Measurements from ENCODE around the gene SEMA3C.

SEMA3C gene

GRCh38 chr7:80809545-80809944 lies 109.3 kb downstream of the SEMA3C start:
- no peak for ATAC-seq
- Mint-ChIP-seq H3K36me3 (no peaks in the 10 kb centered on the region), H3K27me3 (no peaks in the 10 kb centered on the region), H3K4me1 (no peaks in the 10 kb centered on the region), H3K9me3 (peaks cover 8% of the 10 kb centered on the region), H3K4me3 (no peak overlapping the region), H3K27ac (no peak overlapping the region)

- no peak for ATAC-seq
- Mint-ChIP-seq H3K27me3 (no peaks in the 10 kb centered on the region), H3K9me3 (peaks cover 5% of the 10 kb centered on the region), H3K4me3 (no peak overlapping the region), H3K4me1 (no peaks in the 10 kb centered on the region), H3K36me3 (no peaks in the 10 kb centered on the region), H3K27ac (no peak overlapping the region)
Measured at GRCh38 chr7:80807166-80807900, 111.5 kb downstream of the SEMA3C start.

- Mint-ChIP-seq H3K27ac (no peak overlapping the region), H3K4me3 (no peak overlapping the region), H3K27me3 (no peaks in the 10 kb centered on the region), H3K36me3 (no peaks in the 10 kb centered on the region), H3K9me3 (peaks cover 5% of the 10 kb centered on the region), H3K4me1 (no peaks in the 10 kb centered on the region)
- no peak for ATAC-seq
Measured at GRCh38 chr7:80806663-80807062, 112.2 kb downstream of the SEMA3C start.

- ATAC-seq: no peak
- H3K4me1 Mint-ChIP-seq: no peaks in the 10 kb centered on the region
- H3K27ac Mint-ChIP-seq: no peak overlapping the region
- H3K9me3 Mint-ChIP-seq: peaks cover 2% of the 10 kb centered on the region
- no peaks in the 10 kb centered on the region for H3K36me3 Mint-ChIP-seq
- no peak overlapping the region for H3K4me3 Mint-ChIP-seq
- H3K27me3 Mint-ChIP-seq: no peaks in the 10 kb centered on the region
Measured at GRCh38 chr7:80804589-80804988, 114.3 kb downstream of the SEMA3C start.

GRCh38 chr7:80802527-80802926 lies 116.3 kb downstream of the SEMA3C start:
- Mint-ChIP-seq H3K27ac (no peak overlapping the region), H3K36me3 (no peaks in the 10 kb centered on the region), H3K27me3 (no peaks in the 10 kb centered on the region), H3K9me3 (no peaks in the 10 kb centered on the region), H3K4me1 (no peaks in the 10 kb centered on the region), H3K4me3 (no peak overlapping the region)
- no peak for ATAC-seq

- no peaks in the 10 kb centered on the region for H3K27me3 Mint-ChIP-seq
- H3K4me3 Mint-ChIP-seq: no peak overlapping the region
- no peaks in the 10 kb centered on the region for H3K9me3 Mint-ChIP-seq
- no peak overlapping the region for H3K27ac Mint-ChIP-seq
- no peaks in the 10 kb centered on the region for H3K4me1 Mint-ChIP-seq
- H3K36me3 Mint-ChIP-seq: no peaks in the 10 kb centered on the region
- ATAC-seq: no peak
Measured at GRCh38 chr7:80794631-80795573, 123.9 kb downstream of the SEMA3C start.

GRCh38 chr7:80791509-80791929 lies 127.3 kb downstream of the SEMA3C start:
- no peaks in the 10 kb centered on the region for H3K4me1 Mint-ChIP-seq
- no peak overlapping the region for H3K27ac Mint-ChIP-seq
- no peaks in the 10 kb centered on the region for H3K36me3 Mint-ChIP-seq
- no peak for ATAC-seq
- no peaks in the 10 kb centered on the region for H3K27me3 Mint-ChIP-seq
- H3K9me3 Mint-ChIP-seq: peaks cover 4% of the 10 kb centered on the region
- no peak overlapping the region for H3K4me3 Mint-ChIP-seq

- no peak overlapping the region for H3K4me3 Mint-ChIP-seq
- no peak for ATAC-seq
- H3K27ac Mint-ChIP-seq: no peak overlapping the region
- H3K27me3 Mint-ChIP-seq: no peaks in the 10 kb centered on the region
- H3K36me3 Mint-ChIP-seq: no peaks in the 10 kb centered on the region
- peaks cover 4% of the 10 kb centered on the region for H3K9me3 Mint-ChIP-seq
- no peaks in the 10 kb centered on the region for H3K4me1 Mint-ChIP-seq
Measured at GRCh38 chr7:80790877-80791276, 128.0 kb downstream of the SEMA3C start.

- no peak overlapping the region for H3K4me3 Mint-ChIP-seq
- no peak for ATAC-seq
Measured at GRCh38 chr7:80787721-80788120, 131.1 kb downstream of the SEMA3C start.

GRCh38 chr7:80785961-80786536 lies 132.8 kb downstream of the SEMA3C start:
- H3K4me1 Mint-ChIP-seq: no peaks in the 10 kb centered on the region
- H3K4me3 Mint-ChIP-seq: no peak overlapping the region
- ATAC-seq: no peak
- peaks cover 4% of the 10 kb centered on the region for H3K9me3 Mint-ChIP-seq
- H3K27me3 Mint-ChIP-seq: no peaks in the 10 kb centered on the region
- H3K36me3 Mint-ChIP-seq: no peaks in the 10 kb centered on the region
- H3K27ac Mint-ChIP-seq: no peak overlapping the region

More at GRCh38 chr7:80787721-80788120, 131.1 kb downstream of the SEMA3C start:
- Mint-ChIP-seq H3K27me3 (no peaks in the 10 kb centered on the region), H3K36me3 (no peaks in the 10 kb centered on the region), H3K27ac (no peak overlapping the region), H3K4me1 (no peaks in the 10 kb centered on the region), H3K9me3 (peaks cover 4% of the 10 kb centered on the region)

GRCh38 chr7:80785276-80785675 lies 133.6 kb downstream of the SEMA3C start:
- no peak overlapping the region for H3K4me3 Mint-ChIP-seq
- no peaks in the 10 kb centered on the region for H3K4me1 Mint-ChIP-seq
- ATAC-seq: no peak
- H3K9me3 Mint-ChIP-seq: peaks cover 4% of the 10 kb centered on the region
- no peaks in the 10 kb centered on the region for H3K36me3 Mint-ChIP-seq
- H3K27me3 Mint-ChIP-seq: no peaks in the 10 kb centered on the region
- H3K27ac Mint-ChIP-seq: no peak overlapping the region

GRCh38 chr7:80783678-80784327 lies 135.0 kb downstream of the SEMA3C start:
- H3K27ac Mint-ChIP-seq: no peak overlapping the region
- ATAC-seq: no peak
- no peaks in the 10 kb centered on the region for H3K27me3 Mint-ChIP-seq
- H3K36me3 Mint-ChIP-seq: no peaks in the 10 kb centered on the region
- H3K9me3 Mint-ChIP-seq: peaks cover 4% of the 10 kb centered on the region
- H3K4me3 Mint-ChIP-seq: no peak overlapping the region
- H3K4me1 Mint-ChIP-seq: no peaks in the 10 kb centered on the region

- peaks cover 4% of the 10 kb centered on the region for H3K9me3 Mint-ChIP-seq
- no peak for ATAC-seq
Measured at GRCh38 chr7:80783186-80783677, 135.6 kb downstream of the SEMA3C start.

GRCh38 chr7:80781561-80781979 lies 137.3 kb downstream of the SEMA3C start:
- Mint-ChIP-seq H3K27ac (no peak overlapping the region), H3K9me3 (no peaks in the 10 kb centered on the region), H3K27me3 (no peaks in the 10 kb centered on the region), H3K4me1 (no peaks in the 10 kb centered on the region), H3K36me3 (no peaks in the 10 kb centered on the region), H3K4me3 (no peak overlapping the region)
- ATAC-seq: no peak

More at GRCh38 chr7:80783186-80783677, 135.6 kb downstream of the SEMA3C start:
- no peak overlapping the region for H3K27ac Mint-ChIP-seq
- H3K36me3 Mint-ChIP-seq: no peaks in the 10 kb centered on the region
- no peaks in the 10 kb centered on the region for H3K4me1 Mint-ChIP-seq
- H3K4me3 Mint-ChIP-seq: no peak overlapping the region
- no peaks in the 10 kb centered on the region for H3K27me3 Mint-ChIP-seq

- Mint-ChIP-seq H3K4me1 (no peaks in the 10 kb centered on the region), H3K27me3 (no peaks in the 10 kb centered on the region), H3K27ac (no peak overlapping the region), H3K36me3 (no peaks in the 10 kb centered on the region), H3K4me3 (no peak overlapping the region), H3K9me3 (no peaks in the 10 kb centered on the region)
- ATAC-seq: no peak
Measured at GRCh38 chr7:80781146-80781545, 137.7 kb downstream of the SEMA3C start.

Data from stimulated activated memory B cell treated with anti-CD40 and anti-IgM and Interleukin-4, amounts not matched to agents 10 μg/mL and 1 μg/mL and 100 μg/mL, for 72 hours (primary cell).